ENCODE results near the gene OTOS. TPM values are rescaled to one million over a fixed set of nuclear protein-coding genes. Genes with fewer than 3 reads are reported as not detected.

OTOS gene
- total and polyA plus RNA-seq, 7 donors, result not detected

- DNase-seq, result peak; percentile 27
- H3K9me3 ChIP-seq, result no peaks in the 10 kb centered on the region
- H3K4me1 ChIP-seq, result no peaks in the 10 kb centered on the region
- H3K4me3 ChIP-seq, result no peak overlapping the region
- no peak overlapping the region for H3K27ac ChIP-seq
- H3K27me3 ChIP-seq, result peaks cover 0 to 10% (median 0%) of the 10 kb centered on the region in 3 donors
- WGBS, 2 donors, result 82 to 86% methylated on average over 29 of the region's 29 CpGs
- no peaks in the 10 kb centered on the region for H3K36me3 ChIP-seq
- intact Hi-C loops (cut with DNase I), result no loop called here
- no peak for TF ChIP-seq POLR2A (IDR thresholded peaks at IDR 0.05)
- no peak for TF ChIP-seq EP300 (IDR thresholded peaks at IDR 0.05)
- TF ChIP-seq CTCF (IDR thresholded peaks at IDR 0.05), result no peak
- no peak for TF ChIP-seq POLR2AphosphoS5 (IDR thresholded peaks at IDR 0.05)
Measured at GRCh38 chr2:240156435-240157146, 16.1 kb upstream of the OTOS start.

DNA sequence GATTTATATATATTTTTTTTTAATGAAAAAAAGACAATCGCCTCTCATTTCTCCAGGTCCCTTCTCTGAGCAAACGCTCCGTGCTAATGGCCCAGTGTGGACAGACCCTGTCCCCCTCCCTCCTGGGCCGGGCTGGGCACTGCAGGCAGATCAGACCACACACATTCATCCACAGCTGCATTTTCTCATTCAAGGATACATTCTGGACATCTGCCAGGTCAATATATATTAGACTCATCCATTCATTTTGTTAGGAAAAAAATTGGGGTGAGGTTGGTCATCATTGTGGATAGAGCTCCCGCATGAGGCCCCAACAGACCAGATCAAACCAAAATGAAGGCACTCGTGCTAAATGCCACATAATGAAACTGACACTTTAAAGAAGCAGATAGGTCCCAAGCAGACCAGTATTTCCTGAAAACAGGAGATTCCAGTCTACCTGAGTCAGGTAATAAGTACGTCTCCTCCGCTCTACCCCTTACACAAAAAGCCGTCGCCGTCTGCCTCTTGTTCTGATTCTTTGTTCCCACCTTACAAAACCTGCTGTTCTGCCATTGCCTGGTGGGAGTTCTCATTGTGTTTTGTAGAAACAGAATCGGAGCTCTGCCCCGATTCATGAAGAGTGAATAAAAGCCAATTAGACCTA, 15.4 kb upstream of the OTOS start:
- H3K27ac ChIP-seq, result no peak overlapping the region
- H3K36me3 ChIP-seq, result no peaks in the 10 kb centered on the region
- peak; percentile 8 for DNase-seq
- H3K4me1 ChIP-seq, result no peaks in the 10 kb centered on the region
- intact Hi-C loops (cut with DNase I), result no loop called here
- H3K9me3 ChIP-seq, result no peaks in the 10 kb centered on the region
- TF ChIP-seq POLR2AphosphoS5 (IDR thresholded peaks at IDR 0.05) (no peak), EP300 (IDR thresholded peaks at IDR 0.05) (no peak), CTCF (IDR thresholded peaks at IDR 0.05) (no peak), POLR2A (IDR thresholded peaks at IDR 0.05) (no peak)
- H3K27me3 ChIP-seq, result peaks cover 0 to 17% (median 0%) of the 10 kb centered on the region in 3 donors
- WGBS, 2 donors, result 77 to 82% methylated on average over 13 of the region's 13 CpGs
- no peak overlapping the region for H3K4me3 ChIP-seq

GRCh38 chr2:240155048-240155744, 14.7 kb upstream of the OTOS start:
- intact Hi-C loops (cut with DNase I), result no loop called here
- Histone ChIP-seq H3K4me3 (no peak overlapping the region), H3K27me3 (peaks cover 0 to 24% (median 0%) of the 10 kb centered on the region in 3 donors), H3K27ac (no peak overlapping the region), H3K4me1 (no peaks in the 10 kb centered on the region), H3K9me3 (no peaks in the 10 kb centered on the region), H3K36me3 (no peaks in the 10 kb centered on the region)
- TF ChIP-seq POLR2AphosphoS5 (IDR thresholded peaks at IDR 0.05), result no peak
- TF ChIP-seq EP300 (IDR thresholded peaks at IDR 0.05), result no peak
- no peak for TF ChIP-seq CTCF (IDR thresholded peaks at IDR 0.05)
- TF ChIP-seq POLR2A (IDR thresholded peaks at IDR 0.05), result no peak
- peak; percentile 58 for DNase-seq
- WGBS, 2 donors, result 77 to 78% methylated on average over 17 of the region's 17 CpGs

DNA sequence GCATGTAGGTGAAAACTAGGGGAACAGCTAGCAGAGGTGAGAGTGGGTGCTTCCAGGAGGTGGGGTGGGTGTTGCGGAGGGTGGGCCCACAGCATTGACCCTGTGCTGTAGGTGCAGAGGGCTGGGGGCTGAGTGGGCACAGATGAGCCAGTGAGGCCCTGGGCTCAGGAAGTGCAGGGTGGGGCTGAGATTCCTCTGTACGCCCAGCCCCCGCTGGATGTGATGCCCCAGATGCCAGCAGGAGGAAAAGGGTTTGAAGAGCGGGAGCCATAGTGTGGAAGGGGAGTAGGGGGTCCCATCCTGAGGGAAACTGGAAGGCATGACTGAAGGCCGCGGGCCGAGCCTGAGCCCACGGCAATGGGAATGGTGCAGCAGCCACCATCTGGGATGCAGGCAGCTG, 14.1 kb upstream of the OTOS start:
- no peak for DNase-seq
- intact Hi-C loops (cut with DNase I), result no loop called here
- WGBS, 2 donors, result 87 to 90% methylated on average over 8 of the region's 8 CpGs

More for the DNA sequence above, 14.1 kb upstream of the OTOS start:
- no peak overlapping the region for H3K27ac ChIP-seq
- TF ChIP-seq CTCF (IDR thresholded peaks at IDR 0.05) (no peak), POLR2AphosphoS5 (IDR thresholded peaks at IDR 0.05) (no peak)
- H3K4me1 ChIP-seq, result no peaks in the 10 kb centered on the region
- H3K9me3 ChIP-seq, result no peaks in the 10 kb centered on the region
- H3K4me3 ChIP-seq, result no peak overlapping the region
- no peaks in the 10 kb centered on the region for H3K36me3 ChIP-seq
- peaks cover 0 to 30% (median under 1%) of the 10 kb centered on the region in 3 donors for H3K27me3 ChIP-seq
